ENCODE results near the gene PDZK1IP1. TPM values are rescaled to one million over a fixed set of nuclear protein-coding genes. Genes with fewer than 3 reads are reported as not detected.

The PDZK1IP1 gene
- total RNA-seq, 2 donors from 2014 or later, result 3.1 to 10.6 TPM

DNA sequence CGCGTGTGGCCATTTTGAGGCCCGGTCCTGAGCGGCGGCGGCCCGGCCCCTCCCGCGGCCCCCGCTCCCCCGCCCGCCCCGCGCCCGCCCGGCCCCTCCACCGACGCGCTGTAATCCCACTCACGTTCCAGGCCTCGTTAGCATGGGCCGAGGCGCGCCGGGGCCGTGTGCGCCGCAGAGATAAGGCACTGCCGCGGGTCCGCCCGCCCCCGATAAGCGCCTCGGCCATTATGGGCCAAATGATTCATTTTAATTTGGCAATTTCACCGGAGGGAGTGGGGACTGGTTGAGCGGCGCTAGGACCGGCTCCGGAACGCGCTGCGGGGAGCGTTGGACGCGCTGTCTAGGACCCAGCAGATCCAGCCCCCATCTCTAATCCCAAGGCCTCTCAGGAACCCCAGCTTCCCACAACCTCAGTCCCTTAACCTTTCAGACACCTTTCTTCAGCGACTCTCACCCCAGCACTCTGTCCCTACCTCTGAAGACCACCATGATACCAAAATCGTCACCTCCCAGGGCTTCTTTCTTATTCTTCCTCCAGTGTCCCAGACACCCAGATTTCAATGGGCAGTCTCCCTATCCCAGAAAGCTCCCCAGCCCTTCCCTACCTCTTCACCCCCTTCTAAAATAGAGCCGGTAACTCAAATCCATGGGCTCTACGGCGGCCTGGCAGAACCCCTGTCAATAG is 42.5 kb upstream of the PDZK1IP1 start, which contains the start of gene TAL1:
TAL1 (minus strand) TSS at position 39 of the 688 bp plus-strand sequence. CDS start 6,337 bp downstream, outside the sequence.
- Histone ChIP-seq H3K27me3 (peaks cover 22 to 45% of the 10 kb centered on the region in 2 donors), H3K9me3 (no peaks in the 10 kb centered on the region), H3K4me3 (peak within 1 kb of the TSS; percentile 40 to 48), H3K36me3 (no peaks in the 10 kb centered on the region), H3K27ac (peak within 1 kb of the TSS; percentile 78 to 81), H3K4me1 (peaks cover 0 to 42% of the 10 kb centered on the region in 2 donors)
- TF ChIP-seq, protein P1, sequence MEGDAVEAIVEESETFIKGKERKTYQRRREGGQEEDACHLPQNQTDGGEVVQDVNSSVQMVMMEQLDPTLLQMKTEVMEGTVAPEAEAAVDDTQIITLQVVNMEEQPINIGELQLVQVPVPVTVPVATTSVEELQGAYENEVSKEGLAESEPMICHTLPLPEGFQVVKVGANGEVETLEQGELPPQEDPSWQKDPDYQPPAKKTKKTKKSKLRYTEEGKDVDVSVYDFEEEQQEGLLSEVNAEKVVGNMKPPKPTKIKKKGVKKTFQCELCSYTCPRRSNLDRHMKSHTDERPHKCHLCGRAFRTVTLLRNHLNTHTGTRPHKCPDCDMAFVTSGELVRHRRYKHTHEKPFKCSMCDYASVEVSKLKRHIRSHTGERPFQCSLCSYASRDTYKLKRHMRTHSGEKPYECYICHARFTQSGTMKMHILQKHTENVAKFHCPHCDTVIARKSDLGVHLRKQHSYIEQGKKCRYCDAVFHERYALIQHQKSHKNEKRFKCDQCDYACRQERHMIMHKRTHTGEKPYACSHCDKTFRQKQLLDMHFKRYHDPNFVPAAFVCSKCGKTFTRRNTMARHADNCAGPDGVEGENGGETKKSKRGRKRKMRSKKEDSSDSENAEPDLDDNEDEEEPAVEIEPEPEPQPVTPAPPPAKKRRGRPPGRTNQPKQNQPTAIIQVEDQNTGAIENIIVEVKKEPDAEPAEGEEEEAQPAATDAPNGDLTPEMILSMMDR (IDR thresholded peaks at IDR 0.05), result no peak
- no peak for DNase-seq (ENCODE audit: low spot score)

DNA sequence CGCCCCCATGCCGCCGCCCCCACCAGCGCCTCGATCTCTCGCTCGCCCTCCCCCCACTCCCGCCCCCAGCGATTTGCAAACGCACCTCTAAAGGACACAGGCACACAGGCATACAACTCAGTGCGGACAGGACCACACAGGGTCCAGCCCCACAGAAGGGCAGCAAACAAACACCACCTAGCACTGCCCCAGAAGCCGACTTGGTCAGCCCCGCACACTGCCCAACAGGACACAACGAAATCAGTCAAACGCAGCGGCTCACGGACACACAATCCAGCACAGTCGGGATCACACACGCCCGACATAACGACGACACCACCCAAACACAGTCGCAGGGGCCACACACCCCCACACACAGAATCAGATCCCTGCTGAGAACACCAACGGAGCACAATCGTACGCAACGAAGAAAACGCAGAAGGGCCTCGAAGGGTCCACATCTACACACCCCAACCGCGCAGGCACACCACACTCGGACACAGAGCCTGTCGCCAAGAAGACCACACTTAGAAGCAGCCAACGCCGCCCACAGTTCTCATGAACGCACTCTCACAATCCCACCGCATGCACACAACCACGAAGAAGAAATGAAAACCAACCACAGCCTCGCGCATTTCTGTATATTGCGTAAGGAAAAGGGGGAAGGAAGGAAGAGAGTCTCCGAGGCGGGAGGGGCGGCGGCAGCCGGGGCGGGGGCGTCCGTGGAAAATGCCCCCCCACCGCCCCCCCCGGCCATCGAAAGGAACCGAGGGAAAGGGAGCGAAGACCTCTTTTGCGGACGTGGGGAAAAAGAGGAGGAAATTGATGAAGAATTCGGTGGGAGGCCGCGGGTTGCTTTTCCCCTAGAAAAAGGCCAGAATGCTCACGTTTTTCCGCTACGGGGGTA is 41.7 kb upstream of the PDZK1IP1 start:
- Histone ChIP-seq H3K9me3 (no peaks in the 10 kb centered on the region), H3K4me1 (peaks cover 0 to 50% of the 10 kb centered on the region in 2 donors), H3K4me3 (peak overlapping the region; percentile 40 to 48), H3K36me3 (no peaks in the 10 kb centered on the region), H3K27me3 (peaks cover 22 to 45% of the 10 kb centered on the region in 2 donors), H3K27ac (peak overlapping the region; percentile 78 to 81)
- TF ChIP-seq, protein P1 (IDR thresholded peaks at IDR 0.05), result no peak
- DNase-seq (ENCODE audit: low spot score), result no peak

DNA sequence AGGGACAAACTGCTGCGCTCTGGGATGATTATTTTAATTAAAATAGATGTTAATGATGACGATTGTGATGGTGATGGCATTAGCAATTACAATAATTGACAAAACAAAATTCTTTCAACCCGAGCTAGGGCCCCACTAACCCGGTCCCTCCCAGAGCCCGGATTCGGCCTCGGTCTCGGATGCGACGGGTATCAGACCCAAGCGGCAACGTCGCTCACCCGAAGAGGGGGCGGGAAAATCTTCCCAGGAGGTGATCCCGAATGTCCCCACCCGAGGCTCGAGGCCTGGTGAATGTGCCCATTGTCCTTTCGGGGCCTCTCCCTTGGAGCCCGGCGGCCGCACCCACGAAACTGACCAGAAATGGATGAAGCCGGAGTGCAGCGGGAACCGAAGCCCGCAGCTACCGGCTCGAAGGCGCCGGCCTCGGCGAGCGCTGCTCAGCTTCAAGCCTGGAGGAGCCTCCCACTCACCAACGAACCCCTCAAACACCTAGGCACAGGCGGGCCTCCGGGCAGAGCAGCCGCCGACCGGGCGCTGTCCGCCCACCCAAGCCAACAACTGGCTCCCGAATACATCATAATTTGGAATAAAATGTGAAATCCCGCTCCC is 41.0 kb upstream of the PDZK1IP1 start:
- Histone ChIP-seq H3K4me1 (peaks cover 0 to 54% of the 10 kb centered on the region in 2 donors), H3K27me3 (peaks cover 26 to 49% of the 10 kb centered on the region in 2 donors), H3K4me3 (peak overlapping the region; percentile 40 to 48), H3K9me3 (no peaks in the 10 kb centered on the region), H3K36me3 (no peaks in the 10 kb centered on the region), H3K27ac (peak overlapping the region; percentile 78 to 81)
- DNase-seq (ENCODE audit: low spot score), result no peak
- TF ChIP-seq, protein P1 (IDR thresholded peaks at IDR 0.05), result no peak

DNA sequence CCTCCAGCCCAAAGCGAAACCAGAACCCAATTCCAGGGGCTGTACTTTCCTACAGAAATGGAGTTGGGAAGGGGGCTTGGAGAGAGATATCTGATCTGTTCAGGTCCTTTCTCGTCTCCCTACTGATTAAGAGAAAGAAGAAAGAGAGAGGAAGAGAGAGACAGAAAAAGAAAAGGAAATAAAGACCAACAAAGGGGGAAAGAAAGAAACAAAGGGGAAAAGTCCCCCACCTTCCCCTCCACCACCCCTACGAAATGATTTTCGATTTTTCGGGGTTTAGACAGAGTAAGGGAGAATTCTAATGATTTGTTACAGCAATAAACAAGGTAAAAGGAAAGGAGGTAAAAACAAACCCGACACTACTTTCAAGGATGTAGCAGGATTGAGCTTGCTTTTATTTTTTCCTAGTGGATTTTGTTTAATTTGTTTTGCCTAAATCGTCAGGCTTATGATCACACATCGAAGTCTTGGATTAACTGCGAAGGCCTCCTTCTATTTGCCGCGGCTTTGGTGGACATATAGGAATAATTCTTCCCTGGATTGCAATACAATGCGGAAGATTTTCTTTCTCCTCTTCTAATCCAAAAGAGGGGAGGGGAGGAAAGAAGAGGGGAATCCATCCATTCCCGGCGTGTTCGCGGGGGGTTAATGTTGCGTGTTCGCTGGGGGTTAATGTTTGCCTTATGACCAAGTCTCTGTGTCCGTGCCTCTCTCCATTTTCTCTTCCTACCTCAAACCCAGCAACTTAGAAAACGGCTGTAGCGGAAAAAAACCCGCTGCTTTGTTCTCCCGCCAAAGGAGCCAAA is 40.3 kb upstream of the PDZK1IP1 start:
- H3K27me3 ChIP-seq, result peaks cover 29 to 55% of the 10 kb centered on the region in 2 donors
- H3K36me3 ChIP-seq, result no peaks in the 10 kb centered on the region
- H3K4me3 ChIP-seq, result peak overlapping the region; percentile 40 to 48
- no peak for DNase-seq (ENCODE audit: low spot score)
- no peaks in the 10 kb centered on the region for H3K9me3 ChIP-seq
- H3K4me1 ChIP-seq, result peaks cover 0 to 54% of the 10 kb centered on the region in 2 donors
- H3K27ac ChIP-seq, result peak overlapping the region; percentile 78 to 81
- TF ChIP-seq, protein P1 (IDR thresholded peaks at IDR 0.05), result no peak
